Karpas-422 (cell line): ENCODE data around the gene SLC36A2. TPM values are rescaled to one million over a fixed set of nuclear protein-coding genes. Genes with fewer than 3 reads are reported as not detected.

Experiments used
- DNase-seq: peaks from one replicate; pipeline ENCODE4 v3.0.0-alpha.2; 2015
- H2AFZ ChIP-seq: fragments of 200-600 bp; sonication (generic); 2 replicates; pipeline ENCODE4 v1.6.1; 2014; ENCODE audit warnings: antibody characterized with exemption, low read length, mixed read lengths
- H3K27ac ChIP-seq: fragments of 200-600 bp; sonication (generic); 2 replicates; pipeline ENCODE4 v1.5.1; 2014; ENCODE audit warnings: mild to moderate bottlenecking, low read length, moderate library complexity
- H3K27me3 ChIP-seq: fragments of 200-600 bp; sonication (generic); 2 replicates; pipeline ENCODE4 v1.6.1; 2014; ENCODE audit warnings: low read length, mixed read lengths
- H3K36me3 ChIP-seq: fragments of 200-600 bp; sonication (generic); 2 replicates; pipeline ENCODE4 v1.6.1; 2014; ENCODE audit warnings: low read length, mixed read lengths; ENCODE audit not compliant: insufficient read depth
- H3K4me1 ChIP-seq: fragments of 200-600 bp; sonication (generic); 2 replicates; pipeline ENCODE4 v1.6.1; 2014; ENCODE audit warnings: mild to moderate bottlenecking, low read length, mixed read lengths
- H3K4me2 ChIP-seq: fragments of 200-600 bp; sonication (generic); 2 replicates; pipeline ENCODE4 v1.6.1; 2014; ENCODE audit warnings: low read length, low read depth, mild to moderate bottlenecking; ENCODE audit not compliant: poor library complexity, severe bottlenecking
- H3K4me3 ChIP-seq: fragments of 200-600 bp; sonication (generic); 2 replicates; pipeline ENCODE4 v1.5.1; 2014; ENCODE audit warnings: mild to moderate bottlenecking, antibody characterized with exemption, low read length, mixed read lengths
- H3K79me2 ChIP-seq: fragments of 200-600 bp; sonication (generic); 2 replicates; pipeline ENCODE4 v1.6.1; 2014; ENCODE audit warnings: mild to moderate bottlenecking, low read length, mixed read lengths
- H3K9ac ChIP-seq: fragments of 200-600 bp; sonication (generic); 2 replicates; pipeline ENCODE4 v1.6.0; 2014; ENCODE audit warnings: low read length
- H3K9me2 ChIP-seq: fragments of 200-600 bp; sonication (generic), shearing (Covaris generic); replicated peaks from 2 replicates; pipeline ENCODE4 v1.6.0; 2014; ENCODE audit warnings: mild to moderate bottlenecking, low read length, moderate library complexity; ENCODE audit not compliant: insufficient read depth
- H3K9me3 ChIP-seq: fragments of 300-700, 200-600 bp; sonication (generic); 2 replicates; pipeline ENCODE4 v1.6.1; 2014; ENCODE audit warnings: low read length, mixed read lengths
- H4K20me1 ChIP-seq: fragments of 200-600 bp; sonication (generic); 2 replicates; pipeline ENCODE4 v1.6.1; 2014; ENCODE audit warnings: mild to moderate bottlenecking, antibody characterized with exemption, low read length, low read depth; ENCODE audit not compliant: insufficient read depth
- total RNA-seq: library from RNA; depleted of rRNA; stranded (reverse); fragments of >200 nt; shearing (Covaris generic); gene quantifications from 2 replicates; pipeline ENCODE4 v1.2.3, GENCODE V29; 2014; ENCODE audit warnings: low replicate concordance

Gene SLC36A2
- total RNA-seq, 1 experiment from 2014 or later = not detected

GRCh38 chr5:151345187-151345807 is 2.1 kb downstream of the SLC36A2 start:
- no peak overlapping the region for H3K27ac ChIP-seq
- H3K4me2 ChIP-seq = no peak overlapping the region
- no peaks in the 10 kb centered on the region; the same call in 1 of the 2 replicates for H3K4me1 ChIP-seq
- H3K36me3 ChIP-seq = no peaks in the 10 kb centered on the region
- H3K9me3 ChIP-seq = no peaks in the 10 kb centered on the region
- DNase-seq = no peak
- H4K20me1 ChIP-seq = no peaks in the 10 kb centered on the region
- no peaks in the 10 kb centered on the region for H3K9me2 ChIP-seq
- H3K79me2 ChIP-seq = no peaks in the 10 kb centered on the region
- H2AFZ ChIP-seq = no peak overlapping the region
- H3K27me3 ChIP-seq = no peaks in the 10 kb centered on the region
- H3K9ac ChIP-seq = no peak overlapping the region
- H3K4me3 ChIP-seq = no peak overlapping the region

- no peak overlapping the region for H3K9ac ChIP-seq
- H2AFZ ChIP-seq = no peak overlapping the region
- no peak for DNase-seq
Measured at GRCh38 chr5:151344088-151344487, 3.3 kb downstream of the SLC36A2 start.

GRCh38 chr5:151340004-151340403 is 7.4 kb downstream of the SLC36A2 start:
- no peaks in the 10 kb centered on the region for H3K9me2 ChIP-seq
- DNase-seq = no peak
- no peaks in the 10 kb centered on the region for H3K4me1 ChIP-seq
- H3K4me3 ChIP-seq = no peak overlapping the region
- no peak overlapping the region for H3K9ac ChIP-seq
- H3K4me2 ChIP-seq = no peak overlapping the region
- no peaks in the 10 kb centered on the region for H3K79me2 ChIP-seq
- no peaks in the 10 kb centered on the region for H3K27me3 ChIP-seq
- H3K36me3 ChIP-seq = no peaks in the 10 kb centered on the region
- H4K20me1 ChIP-seq = no peaks in the 10 kb centered on the region
- H3K9me3 ChIP-seq = no peaks in the 10 kb centered on the region
- H3K27ac ChIP-seq = no peak overlapping the region
- no peak overlapping the region for H2AFZ ChIP-seq

More at GRCh38 chr5:151344088-151344487, 3.3 kb downstream of the SLC36A2 start:
- H3K36me3 ChIP-seq = no peaks in the 10 kb centered on the region
- no peaks in the 10 kb centered on the region for H3K27me3 ChIP-seq
- no peak overlapping the region for H3K4me2 ChIP-seq
- no peaks in the 10 kb centered on the region for H3K79me2 ChIP-seq
- H3K4me3 ChIP-seq = no peak overlapping the region
- H3K9me2 ChIP-seq = no peaks in the 10 kb centered on the region
- no peak overlapping the region for H3K27ac ChIP-seq
- no peaks in the 10 kb centered on the region for H3K9me3 ChIP-seq
- H3K4me1 ChIP-seq = no peaks in the 10 kb centered on the region; the same call in 1 of the 2 replicates
- H4K20me1 ChIP-seq = no peaks in the 10 kb centered on the region

GRCh38 chr5:151338734-151339133 is 8.6 kb downstream of the SLC36A2 start:
- Histone ChIP-seq H3K27me3 (no peaks in the 10 kb centered on the region), H4K20me1 (no peaks in the 10 kb centered on the region), H3K9ac (no peak overlapping the region), H3K9me2 (no peaks in the 10 kb centered on the region), H3K9me3 (no peaks in the 10 kb centered on the region), H3K4me1 (no peaks in the 10 kb centered on the region), H3K27ac (no peak overlapping the region), H3K79me2 (no peaks in the 10 kb centered on the region), H3K36me3 (no peaks in the 10 kb centered on the region), H3K4me2 (no peak overlapping the region), H2AFZ (no peak overlapping the region), H3K4me3 (no peak overlapping the region)
- DNase-seq = no peak

GRCh38 chr5:151332857-151333256 is 14.5 kb downstream of the SLC36A2 start:
- Histone ChIP-seq H3K4me2 (no peak overlapping the region), H3K27ac (no peak overlapping the region), H3K4me3 (no peak overlapping the region), H3K36me3 (no peaks in the 10 kb centered on the region), H3K9ac (no peak overlapping the region), H2AFZ (no peak overlapping the region), H3K79me2 (no peaks in the 10 kb centered on the region), H3K4me1 (no peaks in the 10 kb centered on the region), H3K9me3 (no peaks in the 10 kb centered on the region), H3K9me2 (no peaks in the 10 kb centered on the region), H4K20me1 (no peaks in the 10 kb centered on the region), H3K27me3 (no peaks in the 10 kb centered on the region)
- DNase-seq = no peak

GRCh38 chr5:151328734-151329133 is 18.6 kb downstream of the SLC36A2 start:
- H2AFZ ChIP-seq = no peak overlapping the region
- no peak overlapping the region for H3K27ac ChIP-seq
- 0 out of 2 replicates have a peak, but pooled peaks cover under 1% of the 10 kb centered on the region for H3K9me2 ChIP-seq
- H3K36me3 ChIP-seq = no peaks in the 10 kb centered on the region
- DNase-seq = no peak
- H3K9me3 ChIP-seq = no peaks in the 10 kb centered on the region
- no peaks in the 10 kb centered on the region for H3K79me2 ChIP-seq
- no peaks in the 10 kb centered on the region for H3K4me1 ChIP-seq
- H3K4me3 ChIP-seq = no peak overlapping the region
- no peaks in the 10 kb centered on the region for H4K20me1 ChIP-seq
- H3K9ac ChIP-seq = no peak overlapping the region
- H3K4me2 ChIP-seq = no peak overlapping the region
- no peaks in the 10 kb centered on the region for H3K27me3 ChIP-seq

GRCh38 chr5:151327585-151327984 is 19.8 kb downstream of the SLC36A2 start:
- no peak overlapping the region for H3K9ac ChIP-seq
- no peaks in the 10 kb centered on the region for H3K79me2 ChIP-seq
- H3K27ac ChIP-seq = no peak overlapping the region
- DNase-seq = no peak
- no peak overlapping the region for H3K4me3 ChIP-seq
- no peaks in the 10 kb centered on the region for H3K9me3 ChIP-seq
- no peak overlapping the region for H3K4me2 ChIP-seq
- H2AFZ ChIP-seq = no peak overlapping the region
- H3K9me2 ChIP-seq = 0 out of 2 replicates have a peak, but pooled peaks cover 3% of the 10 kb centered on the region
- no peaks in the 10 kb centered on the region for H3K27me3 ChIP-seq
- H3K36me3 ChIP-seq = no peaks in the 10 kb centered on the region
- H4K20me1 ChIP-seq = no peaks in the 10 kb centered on the region
- H3K4me1 ChIP-seq = no peaks in the 10 kb centered on the region

- no peaks in the 10 kb centered on the region for H4K20me1 ChIP-seq
- DNase-seq = no peak
Measured at GRCh38 chr5:151326266-151326665, 21.1 kb downstream of the SLC36A2 start.

More at GRCh38 chr5:151326266-151326665, 21.1 kb downstream of the SLC36A2 start:
- no peaks in the 10 kb centered on the region for H3K4me1 ChIP-seq
- H3K4me2 ChIP-seq = no peak overlapping the region
- H3K79me2 ChIP-seq = no peaks in the 10 kb centered on the region
- H3K9me2 ChIP-seq = 0 out of 2 replicates have a peak, but pooled peaks cover 3% of the 10 kb centered on the region
- no peak overlapping the region for H2AFZ ChIP-seq
- no peak overlapping the region for H3K9ac ChIP-seq
- H3K27me3 ChIP-seq = no peaks in the 10 kb centered on the region
- no peaks in the 10 kb centered on the region for H3K36me3 ChIP-seq
- H3K27ac ChIP-seq = no peak overlapping the region
- no peaks in the 10 kb centered on the region for H3K9me3 ChIP-seq
- no peak overlapping the region for H3K4me3 ChIP-seq
